Thyroid gland (tissue), 4 donors: ENCODE measurements around the gene ERF.

Source experiments
- CTCF ChIP-seq, 6 experiments: fragments of 200-600 bp in 3 of 6; fragments of 450-650 bp in 3 of 6; sonication (generic) in 3 of 6; IDR thresholded peaks; one replicate each; pipeline ENCODE4 v1.5.1; 2016 to 2019; ENCODE audit warnings: antibody characterized with exemption in 6 of 6, mild to moderate bottlenecking in 2 of 6, inconsistent platforms in 1 of 6, moderate library complexity in 1 of 6
- POLR2A ChIP-seq, 2 donors: fragments of 450-650 bp; IDR thresholded peaks; one replicate each; pipeline ENCODE4 v1.6.1; 2017; ENCODE audit warnings: antibody characterized with exemption in 2 of 2, mild to moderate bottlenecking in 2 of 2, moderate library complexity in 1 of 2

- no peak for TF ChIP-seq POLR2A (IDR thresholded peaks at IDR 0.05)
- TF ChIP-seq CTCF (IDR thresholded peaks at IDR 0.05) = no peak
Observed at GRCh38 chr19:42285541-42285941, 30.6 kb upstream of the ERF start.
